ENCODE data around the gene DNAJC5G. TPM values are rescaled to one million over a fixed set of nuclear protein-coding genes. Genes with fewer than 3 reads are reported as not detected.

The DNAJC5G gene
- total and polyA plus RNA-seq, 2 of the 13 experiments (the other 11 are each of a cell fraction or from before 2014, with no cell fraction given), result 0.05 TPM; not detected in 1

DNA sequence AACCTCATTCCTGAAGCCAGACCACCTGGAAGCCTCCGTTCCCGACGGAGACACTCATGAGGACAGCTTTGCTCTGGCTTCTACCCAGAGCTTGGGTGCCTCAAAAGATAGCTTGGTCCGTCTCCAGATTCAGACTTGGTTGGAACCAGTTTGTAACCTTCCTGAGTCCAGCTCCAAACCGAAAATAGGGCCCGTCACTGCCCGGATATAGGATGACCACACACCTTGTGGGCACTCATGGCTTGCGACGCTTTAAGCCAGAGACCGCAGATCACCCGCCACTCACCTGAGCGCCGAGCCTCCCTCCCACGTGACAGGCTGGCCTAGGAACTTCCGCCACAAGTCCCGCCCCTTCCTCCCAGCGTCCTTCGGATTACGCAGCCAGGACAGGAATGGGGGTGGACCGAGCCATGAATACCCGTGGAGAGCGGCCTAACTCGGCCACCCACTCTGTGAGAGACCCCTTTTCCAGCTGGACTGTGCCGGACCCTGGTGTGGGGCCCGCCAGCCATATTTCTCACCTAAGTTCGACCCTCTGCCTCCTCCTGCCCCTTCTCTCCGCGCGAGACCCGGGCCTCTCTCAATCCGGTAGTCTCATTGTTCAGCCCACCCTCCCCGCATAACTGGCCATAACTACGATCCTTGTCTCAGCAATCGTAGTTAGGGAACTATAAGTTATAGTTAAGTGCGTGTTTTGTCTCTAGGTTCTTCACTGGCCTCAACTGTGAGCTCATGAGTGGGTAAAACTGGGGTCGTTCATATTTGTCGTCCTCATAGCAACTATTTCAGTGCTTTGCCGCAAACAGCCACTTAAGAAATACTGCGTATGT is 47.7 kb downstream of the DNAJC5G start, which contains the start of gene MPV17 (continued):
- TF ChIP-seq HES4 (CRISPR knock-in tag; IDR thresholded peaks at IDR 0.05; ENCODE audit: borderline replicate concordance) (peak; percentile 91; the same call in 1 of the 2 replicates), MYPOP (CRISPR knock-in tag; IDR thresholded peaks at IDR 0.05) (no peak), ZNF12 (CRISPR knock-in tag; IDR thresholded peaks at IDR 0.05) (0 out of 2 replicates have a peak, but pooled peaks have one; percentile 10), ZBTB2 (CRISPR knock-in tag; IDR thresholded peaks at IDR 0.05; ENCODE audit: low read depth) (no peak; the same call in 1 of the 2 replicates), NR2F2 (IDR thresholded peaks at IDR 0.05; ENCODE audit: borderline replicate concordance, low read depth) (peak; percentile 57; the same call in 1 of the 2 replicates), FIP1L1 (IDR thresholded peaks at IDR 0.05; ENCODE audit: borderline replicate concordance, insufficient read depth, low read depth, low read length) (no peak; the same call in 1 of the 2 replicates), HNRNPH1 (optimal IDR thresholded peaks at IDR 0.05; ENCODE audit: low read depth, low read length) (peak; percentile 88), XBP1 (CRISPR knock-in tag; IDR thresholded peaks at IDR 0.05) (no peak; the same call in 1 of the 2 replicates), CC2D1A (CRISPR knock-in tag; IDR thresholded peaks at IDR 0.05) (no peak), ZNF350 (CRISPR knock-in tag; IDR thresholded peaks at IDR 0.05; ENCODE audit: borderline replicate concordance, low read depth) (peak; percentile 95), DNMT3B (CRISPR knock-in tag; conservative IDR thresholded peaks at IDR 0.05) (peak; percentile 51), ZNF761 (CRISPR knock-in tag; conservative IDR thresholded peaks at IDR 0.05) (0 out of 2 replicates have a peak, but pooled peaks have one; percentile 37), ZNF850 (CRISPR knock-in tag; conservative IDR thresholded peaks at IDR 0.05) (no peak), ELK4 (CRISPR knock-in tag; IDR thresholded peaks at IDR 0.05; ENCODE audit: borderline replicate concordance) (peak; percentile 50; the same call in 1 of the 2 replicates), TCF7L2 (IDR thresholded peaks at IDR 0.05; ENCODE audit: low read depth, low read length) (no peak), RBM39 (IDR thresholded peaks at IDR 0.05; ENCODE audit: low read depth, low read length, poor library complexity, severe bottlenecking) (peak; percentile 93), ZNF703 (CRISPR knock-in tag; IDR thresholded peaks at IDR 0.05; ENCODE audit: borderline replicate concordance) (no peak), ZNF34 (CRISPR knock-in tag; IDR thresholded peaks at IDR 0.05; ENCODE audit: borderline replicate concordance) (no peak; the same call in 1 of the 2 replicates)
- TF ChIP-seq, protein P1, sequence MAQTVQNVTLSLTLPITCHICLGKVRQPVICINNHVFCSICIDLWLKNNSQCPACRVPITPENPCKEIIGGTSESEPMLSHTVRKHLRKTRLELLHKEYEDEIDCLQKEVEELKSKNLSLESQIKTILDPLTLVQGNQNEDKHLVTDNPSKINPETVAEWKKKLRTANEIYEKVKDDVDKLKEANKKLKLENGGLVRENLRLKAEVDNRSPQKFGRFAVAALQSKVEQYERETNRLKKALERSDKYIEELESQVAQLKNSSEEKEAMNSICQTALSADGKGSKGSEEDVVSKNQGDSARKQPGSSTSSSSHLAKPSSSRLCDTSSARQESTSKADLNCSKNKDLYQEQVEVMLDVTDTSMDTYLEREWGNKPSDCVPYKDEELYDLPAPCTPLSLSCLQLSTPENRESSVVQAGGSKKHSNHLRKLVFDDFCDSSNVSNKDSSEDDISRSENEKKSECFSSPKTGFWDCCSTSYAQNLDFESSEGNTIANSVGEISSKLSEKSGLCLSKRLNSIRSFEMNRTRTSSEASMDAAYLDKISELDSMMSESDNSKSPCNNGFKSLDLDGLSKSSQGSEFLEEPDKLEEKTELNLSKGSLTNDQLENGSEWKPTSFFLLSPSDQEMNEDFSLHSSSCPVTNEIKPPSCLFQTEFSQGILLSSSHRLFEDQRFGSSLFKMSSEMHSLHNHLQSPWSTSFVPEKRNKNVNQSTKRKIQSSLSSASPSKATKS (CRISPR knock-in tag; IDR thresholded peaks at IDR 0.05), result peak; percentile 69; the same call in 1 of the 2 replicates
